Keratinocyte (primary cell): Measurements from ENCODE around the gene APP.
"Not testable (repeated sequence)": the region's sequence is repeated elsewhere in the genome, so short reads cannot be mapped to it uniquely, and the experiment has no call there.

Experiments
- CTCF ChIP-seq, 3 experiments: IDR thresholded peaks in 1 of 3; conservative IDR thresholded peaks in 1 of 3; optimal IDR thresholded peaks in 1 of 3; 2 replicates in 2 of 3; 3 replicates in 1 of 3; pipeline versions ENCODE3 to v1.5.1; 2011; ENCODE audit warnings: low read length in 3 of 3, mild to moderate bottlenecking in 3 of 3, moderate library complexity in 2 of 3, control low read depth in 1 of 3, inconsistent platforms in 1 of 3; ENCODE audit not compliant: insufficient read depth in 2 of 3; ENCODE audit errors: extremely low read depth in 1 of 3
- EZH2 ChIP-seq: IDR thresholded peaks from one replicate; pipeline ENCODE4 v1.6.1; 2012; ENCODE audit warnings: inconsistent platforms, mild to moderate bottlenecking, low read length, moderate library complexity

DNA sequence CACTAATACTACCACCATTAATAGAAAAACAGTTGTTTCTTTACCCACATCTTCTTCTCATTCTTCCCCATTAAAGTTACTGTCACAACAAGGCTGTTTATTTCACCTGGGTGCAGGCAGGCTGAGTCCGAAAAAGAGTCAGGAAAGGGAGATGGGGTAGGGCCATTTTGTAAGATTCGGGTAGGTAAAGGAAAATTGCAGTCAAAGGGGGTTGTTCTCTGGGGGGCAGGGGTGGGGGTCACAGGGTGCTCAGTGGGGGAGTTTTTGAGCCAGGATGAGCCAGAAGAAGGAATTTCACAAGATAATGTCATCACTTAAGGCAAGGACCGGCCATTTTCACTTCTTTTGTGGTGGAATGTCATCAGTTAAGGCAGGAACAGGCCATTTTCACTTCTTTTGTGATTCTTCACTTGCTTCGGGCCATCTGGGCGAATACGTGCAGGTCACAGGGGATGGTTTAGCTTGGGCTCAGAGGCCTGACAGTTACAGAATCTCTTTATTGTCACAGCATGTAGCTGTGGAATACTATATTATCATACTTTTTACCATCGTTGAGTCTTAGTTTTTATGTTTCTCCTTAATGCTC lies 89.3 kb downstream of the APP start:
- not testable (repeated sequence) for TF ChIP-seq CTCF (optimal IDR thresholded peaks at IDR 0.05 in 1 of 3, IDR thresholded peaks at IDR 0.05 in 1 of 3, conservative IDR thresholded peaks at IDR 0.05 in 1 of 3; ENCODE audit: extremely low read depth in 1 of 3, insufficient read depth in 2 of 3, low read length in 3 of 3); EZH2
